Islet of Langerhans (tissue), 1 donor: ENCODE measurements around the gene ARL4D.

Experiments
- FAIRE-seq: peaks from one replicate; lab custom pipeline; 2011; peaks lifted over from hg19 to GRCh38; lab: Jason Lieb, UNC

The ARL4D gene

DNA sequence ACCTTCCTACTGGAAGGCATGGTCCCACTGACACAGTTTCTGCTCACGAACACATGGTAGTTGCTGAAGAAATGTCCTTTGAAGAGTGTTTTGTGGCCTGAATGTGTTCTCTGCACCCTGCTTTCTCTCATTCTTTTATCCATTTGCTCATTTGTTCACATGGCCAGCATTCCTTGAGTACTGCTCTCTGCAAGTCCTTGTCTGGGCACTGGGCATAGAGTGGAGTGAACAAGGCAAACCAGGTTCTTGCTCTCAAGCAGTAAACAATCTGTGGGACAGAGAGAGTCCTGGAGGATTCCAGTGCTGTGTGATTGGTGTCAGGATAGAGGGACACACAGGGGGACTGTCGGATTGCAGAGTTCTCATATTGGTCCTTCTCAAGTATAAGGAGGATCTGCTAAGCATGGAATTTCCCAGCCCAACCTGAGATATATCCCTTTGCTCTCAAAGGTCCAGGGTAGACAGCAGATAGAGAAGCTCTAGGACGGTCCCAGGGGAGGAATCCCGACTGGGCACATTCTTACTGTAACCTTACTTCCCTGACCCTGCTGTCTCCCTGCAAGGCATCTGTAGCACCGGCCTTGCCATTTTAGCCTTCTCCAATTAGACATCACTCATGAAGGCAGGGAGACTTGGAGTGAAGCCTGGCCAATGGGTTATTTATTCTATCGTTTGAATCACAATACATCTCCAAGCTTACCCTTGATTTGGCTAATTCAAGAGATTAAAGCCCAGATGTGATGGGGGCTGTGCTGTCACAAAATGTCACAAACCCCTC lies 32.3 kb downstream of the ARL4D start:
- no peak for FAIRE-seq

DNA sequence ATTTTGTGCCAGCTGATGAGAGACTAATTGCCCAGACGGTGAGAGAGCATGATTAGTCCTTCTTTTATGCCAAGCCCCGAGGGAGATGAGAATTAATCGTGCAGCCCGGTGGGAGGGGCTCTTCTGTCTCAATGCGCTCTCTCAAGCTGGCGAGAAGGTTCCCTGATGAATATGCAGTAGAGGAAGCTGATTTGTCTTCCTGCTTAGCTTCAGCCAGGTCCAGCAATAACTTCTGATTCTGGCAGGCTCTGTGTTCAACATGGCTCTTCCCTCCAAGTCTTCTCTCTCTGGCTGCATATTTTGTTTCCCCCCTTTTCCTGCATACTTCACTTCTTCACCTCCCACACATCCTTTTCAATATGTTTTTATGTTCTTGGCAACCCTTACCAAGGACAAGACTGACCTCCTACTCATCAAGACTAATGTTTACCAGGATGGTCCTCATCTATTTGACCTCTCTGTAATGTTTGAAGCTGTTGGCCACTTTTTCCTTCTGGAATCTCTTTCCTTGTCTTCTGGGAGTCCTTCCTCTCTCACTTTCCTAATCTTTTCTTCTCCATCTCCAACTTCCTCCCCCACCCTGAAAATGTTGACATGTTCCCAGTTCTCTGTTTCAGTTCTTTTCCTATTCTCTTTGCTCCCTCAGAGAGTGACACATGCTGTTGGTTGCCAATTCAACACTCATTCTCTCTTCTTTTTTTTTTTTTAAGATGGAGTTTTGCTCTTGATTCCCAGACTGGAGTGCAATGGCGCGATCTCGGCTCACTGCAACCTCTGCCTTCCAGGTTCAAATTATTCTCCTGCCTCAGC lies 33.1 kb downstream of the ARL4D start:
- no peak for FAIRE-seq

DNA sequence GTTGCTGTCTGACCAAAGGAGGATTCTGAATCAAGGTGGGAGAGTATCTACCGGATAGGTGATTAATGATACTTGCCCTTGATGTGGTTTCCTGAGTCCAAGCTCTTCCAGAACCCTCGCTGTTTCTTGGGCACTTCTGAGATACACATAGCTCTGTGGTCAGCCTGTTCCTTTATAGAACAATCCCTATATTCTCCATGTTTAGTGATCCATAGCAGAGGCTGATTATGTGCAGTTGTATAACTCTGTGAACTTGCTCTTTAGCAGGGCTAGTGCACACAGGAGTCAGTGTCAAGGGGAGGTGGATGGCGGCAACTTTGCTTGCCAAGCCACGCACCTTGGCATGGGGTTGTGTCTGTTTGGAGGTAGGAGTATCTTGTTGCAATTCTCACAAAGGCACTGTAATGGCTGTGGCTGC lies 36.1 kb downstream of the ARL4D start:
- no peak for FAIRE-seq

DNA sequence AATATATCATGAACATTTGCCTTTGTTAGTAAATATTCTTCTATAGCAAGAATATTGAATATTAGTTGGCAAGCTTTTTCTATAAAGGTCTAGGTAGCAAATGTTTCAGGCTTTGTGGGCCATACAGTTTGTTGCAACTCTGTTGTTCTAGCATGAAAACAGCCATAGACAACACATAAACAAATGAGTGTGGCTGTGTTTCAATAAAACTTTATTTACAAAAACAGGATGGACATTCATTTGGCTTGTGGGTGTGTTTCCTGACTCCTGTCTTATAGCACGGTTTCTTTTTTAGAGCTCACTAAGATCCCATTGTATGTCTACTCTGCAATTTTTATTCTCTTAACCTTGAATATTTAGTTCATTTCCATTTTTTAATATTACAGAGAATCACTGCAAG lies 39.0 kb downstream of the ARL4D start:
- FAIRE-seq, result no peak

DNA sequence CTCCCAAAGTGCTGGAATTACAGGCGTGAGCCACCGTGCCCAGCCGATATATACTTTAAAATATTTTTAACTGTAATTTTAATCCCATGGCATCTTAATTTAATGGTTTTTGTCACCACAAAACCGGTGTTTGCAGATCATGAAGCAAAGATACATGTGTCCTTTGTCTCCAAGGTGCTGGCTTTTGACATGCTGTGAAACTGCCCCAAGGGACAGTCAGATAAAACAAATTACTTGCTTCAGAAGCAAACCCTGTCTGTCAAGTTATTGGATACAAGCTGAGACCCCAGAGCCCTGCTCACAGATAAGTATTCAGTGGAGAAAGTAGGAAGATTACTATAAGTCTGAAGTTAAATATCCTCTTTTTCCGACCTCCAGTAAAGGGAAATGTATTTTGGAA lies 39.8 kb downstream of the ARL4D start:
- no peak for FAIRE-seq

DNA sequence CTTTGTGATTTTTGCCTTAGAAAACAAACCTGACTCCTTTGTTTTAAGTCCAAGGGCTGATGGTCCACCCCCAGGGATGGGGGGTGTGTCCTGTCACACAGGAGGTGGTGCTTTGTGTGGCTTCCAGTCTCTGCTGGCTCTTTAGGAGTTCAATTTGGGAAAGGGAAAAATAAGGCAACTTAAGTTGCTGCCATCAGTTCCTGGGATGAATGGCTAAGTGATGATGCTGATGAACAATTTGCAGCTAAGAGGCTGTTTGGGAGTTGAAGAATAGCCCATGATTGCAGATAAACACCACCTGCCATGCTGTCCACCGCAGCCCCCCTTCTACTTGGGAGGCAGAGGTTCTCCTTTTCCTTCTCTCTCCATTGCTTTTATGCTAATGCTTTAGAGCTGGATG lies 40.2 kb downstream of the ARL4D start:
- peak; percentile 13 for FAIRE-seq

DNA sequence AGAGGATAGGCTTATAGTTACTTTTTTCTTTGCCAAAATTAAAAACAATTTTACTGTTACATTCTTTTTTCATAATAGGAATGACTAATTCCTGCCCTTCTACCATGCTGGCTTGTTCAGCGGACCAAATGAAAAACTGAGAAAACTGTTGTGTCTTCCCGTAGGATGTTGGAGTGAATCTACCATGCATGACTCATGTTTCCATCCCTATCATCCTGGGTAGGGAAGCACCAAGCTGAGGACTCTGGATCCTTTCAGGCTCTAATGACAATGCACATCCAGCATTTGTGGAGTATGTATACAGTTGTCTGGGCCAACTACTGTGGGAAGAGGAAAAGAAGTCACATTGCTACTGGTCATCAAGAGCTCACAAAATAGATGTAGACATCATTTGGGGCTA lies 43.9 kb downstream of the ARL4D start:
- no peak for FAIRE-seq

DNA sequence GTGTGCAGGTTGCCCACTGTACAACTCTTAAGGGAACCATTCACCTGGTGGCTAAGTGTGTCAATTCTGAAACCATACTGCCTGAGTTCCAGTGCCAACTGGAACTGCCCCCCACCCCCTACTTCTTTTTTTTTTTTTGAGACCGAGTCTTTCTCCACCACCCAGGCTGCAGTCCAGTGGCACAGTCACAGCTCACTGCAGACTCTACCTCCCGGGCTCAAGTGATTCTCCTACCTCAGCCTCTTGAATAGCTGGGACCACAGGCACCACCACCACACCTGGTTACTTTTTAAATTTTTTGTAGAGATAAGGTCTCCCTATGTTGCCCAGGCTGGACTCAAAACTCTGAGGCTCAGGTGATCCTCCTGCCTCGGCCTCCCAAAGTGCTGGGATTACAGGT lies 44.6 kb downstream of the ARL4D start:
- no peak for FAIRE-seq

DNA sequence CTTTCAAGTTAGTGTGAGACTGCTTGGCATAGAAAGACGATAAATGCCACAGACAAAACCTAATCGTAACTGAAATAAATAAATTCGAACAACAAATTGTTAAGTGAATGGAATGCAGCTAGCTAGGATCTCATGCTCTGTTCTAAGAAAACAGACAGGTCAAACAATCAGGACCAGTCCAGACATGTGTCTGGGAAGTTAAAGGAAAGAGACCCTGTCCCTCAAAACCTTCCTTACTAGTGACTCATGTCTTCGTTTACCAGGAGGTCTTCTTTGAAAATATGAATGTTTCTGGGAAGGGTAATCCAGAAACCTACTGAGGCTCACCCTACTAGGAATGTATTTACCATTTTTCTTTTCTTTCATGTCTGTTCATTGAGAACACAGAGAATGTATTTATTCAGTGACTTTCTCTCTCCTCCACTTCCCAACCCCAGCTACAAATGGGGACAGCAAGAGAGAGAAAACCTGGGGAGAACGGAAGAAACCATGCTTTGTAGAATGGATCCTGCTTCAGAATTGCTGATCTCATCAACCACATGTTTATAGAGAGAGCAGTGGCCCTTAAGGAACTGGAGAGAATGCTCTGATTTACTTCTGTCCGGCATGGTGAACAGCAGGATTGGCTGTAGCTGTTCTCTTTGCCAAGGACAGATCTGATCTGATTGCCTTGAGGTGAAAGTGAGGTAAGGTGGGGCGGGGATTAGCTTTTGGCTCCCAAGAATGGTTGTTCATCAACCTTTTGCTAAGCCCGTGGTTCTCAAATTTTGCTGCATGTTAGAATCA lies 45.6 kb downstream of the ARL4D start:
- FAIRE-seq, result no peak

DNA sequence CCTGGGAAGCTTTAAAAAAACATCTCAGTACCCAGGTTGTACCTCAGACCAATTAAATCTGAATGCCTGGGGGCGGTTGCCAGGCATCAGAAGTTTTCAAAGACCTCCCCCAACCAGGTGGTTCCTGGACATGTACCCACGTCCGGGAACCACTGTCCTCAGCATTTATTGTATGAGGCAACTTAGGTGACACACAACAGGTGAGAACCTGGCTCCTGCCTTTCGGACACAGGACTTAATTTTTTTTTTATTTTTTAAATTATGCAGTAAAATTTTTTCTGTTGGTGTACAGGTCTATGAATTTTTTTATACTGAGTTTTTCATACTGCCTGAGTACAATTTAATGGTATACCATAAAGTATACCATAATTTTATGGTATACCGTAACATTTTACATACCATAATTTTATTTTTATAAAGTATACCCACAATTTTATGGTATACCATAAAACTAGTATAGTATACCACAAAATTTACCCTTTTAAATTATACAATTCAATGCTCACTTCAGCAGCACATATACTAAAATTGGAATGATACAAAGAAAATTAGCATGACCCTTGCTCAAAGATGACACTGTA lies 46.3 kb downstream of the ARL4D start:
- FAIRE-seq, result no peak

DNA sequence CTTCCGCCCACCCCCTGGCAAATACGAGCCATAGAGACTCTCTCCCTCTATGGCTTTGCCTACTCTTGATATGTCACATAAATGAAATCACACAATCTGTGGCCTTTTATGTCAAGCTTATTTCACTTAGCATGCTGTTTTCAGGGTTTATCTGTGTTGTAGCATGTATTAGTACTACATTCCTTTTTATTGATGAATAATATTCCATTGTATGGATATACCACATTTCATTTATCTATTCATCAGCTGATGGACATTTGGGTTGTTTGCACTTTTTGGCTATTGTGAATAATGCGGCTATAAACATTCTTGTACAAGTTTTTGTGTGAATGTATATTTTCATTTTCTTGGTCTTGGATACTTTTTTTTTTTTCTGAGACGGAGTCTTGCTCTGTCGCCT lies 48.0 kb downstream of the ARL4D start:
- FAIRE-seq, result no peak

DNA sequence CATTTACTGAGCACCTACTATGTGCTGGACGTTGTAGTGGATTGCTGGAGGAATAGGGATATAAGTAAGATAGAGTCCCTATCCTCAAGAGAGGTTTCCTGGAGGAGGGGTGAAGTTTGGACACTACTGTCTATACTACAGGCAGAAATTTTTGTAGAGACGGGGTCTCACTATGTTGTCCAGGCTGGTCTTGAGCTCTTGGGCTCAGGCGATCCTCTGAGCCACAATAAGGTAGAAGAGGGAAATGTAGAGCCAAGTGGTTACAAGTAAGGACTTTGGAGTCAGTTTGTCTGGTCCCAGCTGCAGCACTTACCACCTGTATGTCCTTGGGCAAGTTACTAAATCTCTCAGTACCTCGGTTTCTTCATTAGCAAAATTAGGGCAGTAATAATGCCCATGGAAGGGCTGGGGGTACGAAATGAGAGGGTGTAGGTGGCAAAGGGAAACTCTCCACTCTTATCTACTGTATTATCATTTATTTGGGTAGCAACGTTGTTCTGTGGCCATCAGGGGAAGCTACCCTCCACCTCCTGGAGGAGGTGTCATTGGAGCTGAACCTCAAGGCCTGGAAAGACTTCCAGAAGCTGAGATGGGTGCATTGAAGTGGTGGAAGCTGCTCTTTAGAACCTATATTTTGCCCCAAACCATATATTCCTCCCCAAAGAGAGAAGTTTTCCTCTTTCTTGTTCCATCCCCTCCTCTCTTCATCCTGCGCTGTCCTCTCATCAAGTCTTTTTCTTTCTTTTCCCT lies 50.1 kb downstream of the ARL4D start:
- no peak for FAIRE-seq

DNA sequence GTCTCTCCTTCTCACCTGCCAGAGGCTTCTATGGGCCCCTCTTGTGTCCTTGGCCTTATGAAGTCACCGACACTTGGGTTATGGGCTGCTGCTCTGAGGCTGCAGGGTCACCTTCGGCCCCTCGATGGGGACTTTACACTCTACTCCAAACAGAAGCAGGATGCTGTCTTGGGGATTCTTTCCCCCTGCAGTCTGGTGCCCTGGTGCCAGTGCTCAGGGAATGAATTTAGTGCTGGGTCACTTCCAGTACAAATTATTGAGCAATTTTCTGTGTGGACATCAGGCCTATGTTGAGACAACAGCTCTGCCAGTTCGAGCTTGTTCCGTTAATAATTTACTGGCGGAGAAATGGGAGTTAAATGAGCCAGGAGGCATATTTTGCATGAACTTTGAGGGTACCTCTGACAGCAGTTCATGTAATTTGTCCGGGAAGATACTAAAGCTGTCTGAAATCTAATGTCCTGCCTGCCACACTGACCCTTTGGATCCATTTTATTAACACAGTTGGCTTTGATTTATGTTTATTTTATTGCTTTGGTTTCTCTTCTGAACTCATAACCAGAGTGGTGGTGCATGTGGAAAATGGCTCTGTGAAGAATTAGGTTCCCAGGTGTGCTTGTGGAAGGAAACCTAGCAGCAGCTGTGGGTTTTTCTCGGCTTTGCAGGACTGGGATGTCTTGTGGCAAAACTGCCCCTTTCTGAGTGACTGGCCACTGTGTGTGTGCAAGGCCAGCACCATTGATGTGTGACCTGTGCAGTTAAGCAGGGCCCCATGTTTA lies 50.9 kb downstream of the ARL4D start:
- FAIRE-seq, result peak; percentile 33
